ENCODE results near the gene METAP1. TPM values are rescaled to one million over a fixed set of nuclear protein-coding genes. Genes with fewer than 3 reads are reported as not detected.
A peak's percentile ranks its signal among the peaks of the same experiment; 100 is the strongest.
"Not testable (repeated sequence)": the region's sequence is repeated elsewhere in the genome, so short reads cannot be mapped to it uniquely, and the experiment has no call there.

The METAP1 gene
- total RNA-seq, 1 donor from 2014 or later, result 17.3 TPM

- DNase-seq (ENCODE audit: low read depth in 2 of 2), result no peak
Measured at GRCh38 chr4:98997166-98997565, 1.6 kb downstream of the METAP1 start.

- no peak for DNase-seq (ENCODE audit: low read depth in 2 of 2)
Measured at GRCh38 chr4:98998551-98998950, 3.0 kb downstream of the METAP1 start.

- DNase-seq (ENCODE audit: low read depth in 2 of 2), result no peak
Measured at GRCh38 chr4:99002279-99002678, 6.8 kb downstream of the METAP1 start.

GRCh38 chr4:99008051-99008450, 12.5 kb downstream of the METAP1 start:
- no peak for DNase-seq (ENCODE audit: low read depth in 2 of 2)

- no peak for DNase-seq (ENCODE audit: low read depth in 2 of 2)
Measured at GRCh38 chr4:99011910-99012309, 16.4 kb downstream of the METAP1 start.

GRCh38 chr4:99013402-99013843, 17.9 kb downstream of the METAP1 start:
- DNase-seq (ENCODE audit: low read depth in 2 of 2), result peak in 1 of 2 donors; percentile 28

- DNase-seq (ENCODE audit: low read depth in 2 of 2), result no peak
Measured at GRCh38 chr4:99013884-99014523, 18.5 kb downstream of the METAP1 start.

GRCh38 chr4:99021386-99021785, 25.9 kb downstream of the METAP1 start:
- no peak for DNase-seq (ENCODE audit: low read depth in 2 of 2)

- DNase-seq (ENCODE audit: low read depth in 2 of 2), result no peak
Measured at GRCh38 chr4:99022566-99022965, 27.0 kb downstream of the METAP1 start.

GRCh38 chr4:99023800-99024251, 28.3 kb downstream of the METAP1 start:
- not testable (repeated sequence) for DNase-seq (ENCODE audit: low read depth in 2 of 2)

- DNase-seq (ENCODE audit: low read depth in 2 of 2), result peak in 1 of 2 donors; percentile 20
Measured at GRCh38 chr4:99024481-99025275, 29.2 kb downstream of the METAP1 start.

- no peak for DNase-seq (ENCODE audit: low read depth in 2 of 2)
Measured at GRCh38 chr4:99025506-99025905, 30.0 kb downstream of the METAP1 start.

GRCh38 chr4:99027304-99027703, 31.8 kb downstream of the METAP1 start:
- DNase-seq (ENCODE audit: low read depth in 2 of 2), result no peak

- DNase-seq (ENCODE audit: low read depth in 2 of 2), result no peak
Measured at GRCh38 chr4:99028187-99028586, 32.7 kb downstream of the METAP1 start.

GRCh38 chr4:99029018-99029735, 33.7 kb downstream of the METAP1 start:
- DNase-seq (ENCODE audit: low read depth in 2 of 2), result no peak

GRCh38 chr4:99029852-99030251, 34.3 kb downstream of the METAP1 start:
- no peak for DNase-seq (ENCODE audit: low read depth in 2 of 2)

GRCh38 chr4:99033956-99034355, 38.4 kb downstream of the METAP1 start:
- DNase-seq (ENCODE audit: low read depth in 2 of 2), result no peak

GRCh38 chr4:99038213-99038612, 42.7 kb downstream of the METAP1 start:
- DNase-seq (ENCODE audit: low read depth in 2 of 2), result no peak

GRCh38 chr4:99043346-99043745, 47.8 kb downstream of the METAP1 start:
- no peak for DNase-seq (ENCODE audit: low read depth in 2 of 2)

GRCh38 chr4:99047710-99048109, 52.2 kb downstream of the METAP1 start:
- DNase-seq (ENCODE audit: low read depth in 2 of 2), result no peak

- peak in 1 of 2 donors; percentile 29 for DNase-seq (ENCODE audit: low read depth in 2 of 2)
Measured at GRCh38 chr4:99052902-99053301, 57.4 kb downstream of the METAP1 start.

- DNase-seq (ENCODE audit: low read depth in 2 of 2), result no peak
Measured at GRCh38 chr4:99054428-99054994, 59.0 kb downstream of the METAP1 start.

Measured in lung microvascular endothelial cell (primary cell).